Lower leg skin (tissue), 4 donors: Measurements from ENCODE around the gene OR6Y1. TPM values are rescaled to one million over a fixed set of nuclear protein-coding genes. Genes with fewer than 3 reads are reported as not detected.

Experiments
- DNase-seq, 2 donors: peaks; one replicate each; pipeline ENCODE4 v3.0.0-alpha.2; 2019; ENCODE audit warnings: low spot score in 2 of 2
- H3K4me3 ChIP-seq: fragments of 200-600 bp; sonication (generic); 2 replicates; pipeline ENCODE4 v1.5.1; 2017; ENCODE audit warnings: mild to moderate bottlenecking, low read depth; ENCODE audit not compliant: poor library complexity, severe bottlenecking
- POLR2A ChIP-seq, 2 donors: fragments of 450-650 bp; IDR thresholded peaks; one replicate each; pipeline ENCODE4 v1.6.1; 2016 to 2017; ENCODE audit warnings: antibody characterized with exemption in 2 of 2, mild to moderate bottlenecking in 1 of 2, moderate library complexity in 1 of 2
- WGBS, 2 donors: methylation state at CpG; one replicate each; pipeline ENCODE4 v1.1.5; 2018; 5-methylcytosine and 5-hydroxymethylcytosine counted together
- intact Hi-C: fragments of 100-400 bp; cut with DNase I; formaldehyde crosslinking; loops from one replicate; pipeline ENCODE4 v1.15.0; 2023; ENCODE audit warnings: low total_unique reads
- total RNA-seq, 4 donors: library from RNA; depleted of rRNA; stranded (reverse); fragments of >200 nt; gene quantifications; one replicate each; pipeline ENCODE4 v1.1.0, GENCODE V29; 2016
- TF ChIP-seq, protein P1 (sequence below), 3 donors: fragments of 450-650 bp; IDR thresholded peaks; one replicate each; pipeline ENCODE4 v1.5.1; 2016; ENCODE audit warnings: antibody characterized with exemption in 3 of 3, mild to moderate bottlenecking in 3 of 3, moderate library complexity in 2 of 3

The OR6Y1 gene
- total RNA-seq, 4 donors from 2014 or later = not detected

DNA sequence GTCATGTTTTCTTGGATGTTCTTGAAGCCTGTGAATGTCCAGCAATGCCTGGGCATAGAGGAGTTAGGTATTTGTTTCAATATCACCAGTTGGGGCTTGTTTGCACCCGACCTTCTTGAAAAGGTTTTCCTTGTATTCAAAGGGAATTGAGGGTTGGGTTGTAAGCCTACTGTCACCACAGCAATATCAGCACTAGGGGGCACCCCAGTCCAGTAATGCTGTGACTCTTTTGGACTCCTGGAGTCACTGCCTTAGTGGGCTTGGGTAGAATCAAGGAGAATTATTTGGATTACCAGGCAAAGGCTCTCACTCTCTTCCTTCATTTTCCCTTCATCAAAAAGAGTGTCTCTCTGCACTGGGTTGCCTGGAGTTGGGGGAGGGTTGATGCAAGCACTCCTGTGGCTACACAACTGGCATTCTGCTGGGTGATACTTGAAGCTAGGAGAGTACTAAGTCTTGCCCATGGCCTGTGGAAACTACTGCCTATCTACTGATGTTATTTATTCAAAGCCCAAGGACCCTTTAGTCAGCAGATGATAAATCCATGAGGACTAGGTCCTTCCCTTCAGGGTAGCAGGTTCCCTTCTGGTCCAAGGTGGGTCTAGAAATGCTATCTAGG is 47.7 kb downstream of the OR6Y1 start:
- 31 to 45% methylated on average over 1 of the region's 1 CpG for WGBS, 2 donors
- DNase-seq = no peak
- intact Hi-C loops = loop anchor here (2.0 kb wide), 1 partner anchor 46 kb away; no protein-coding TSS in a partner anchor
- no peak overlapping the region for H3K4me3 ChIP-seq
- no peak for TF ChIP-seq POLR2A (IDR thresholded peaks at IDR 0.05)
- TF ChIP-seq, protein P1, sequence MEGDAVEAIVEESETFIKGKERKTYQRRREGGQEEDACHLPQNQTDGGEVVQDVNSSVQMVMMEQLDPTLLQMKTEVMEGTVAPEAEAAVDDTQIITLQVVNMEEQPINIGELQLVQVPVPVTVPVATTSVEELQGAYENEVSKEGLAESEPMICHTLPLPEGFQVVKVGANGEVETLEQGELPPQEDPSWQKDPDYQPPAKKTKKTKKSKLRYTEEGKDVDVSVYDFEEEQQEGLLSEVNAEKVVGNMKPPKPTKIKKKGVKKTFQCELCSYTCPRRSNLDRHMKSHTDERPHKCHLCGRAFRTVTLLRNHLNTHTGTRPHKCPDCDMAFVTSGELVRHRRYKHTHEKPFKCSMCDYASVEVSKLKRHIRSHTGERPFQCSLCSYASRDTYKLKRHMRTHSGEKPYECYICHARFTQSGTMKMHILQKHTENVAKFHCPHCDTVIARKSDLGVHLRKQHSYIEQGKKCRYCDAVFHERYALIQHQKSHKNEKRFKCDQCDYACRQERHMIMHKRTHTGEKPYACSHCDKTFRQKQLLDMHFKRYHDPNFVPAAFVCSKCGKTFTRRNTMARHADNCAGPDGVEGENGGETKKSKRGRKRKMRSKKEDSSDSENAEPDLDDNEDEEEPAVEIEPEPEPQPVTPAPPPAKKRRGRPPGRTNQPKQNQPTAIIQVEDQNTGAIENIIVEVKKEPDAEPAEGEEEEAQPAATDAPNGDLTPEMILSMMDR (IDR thresholded peaks at IDR 0.05) = no peak

DNA sequence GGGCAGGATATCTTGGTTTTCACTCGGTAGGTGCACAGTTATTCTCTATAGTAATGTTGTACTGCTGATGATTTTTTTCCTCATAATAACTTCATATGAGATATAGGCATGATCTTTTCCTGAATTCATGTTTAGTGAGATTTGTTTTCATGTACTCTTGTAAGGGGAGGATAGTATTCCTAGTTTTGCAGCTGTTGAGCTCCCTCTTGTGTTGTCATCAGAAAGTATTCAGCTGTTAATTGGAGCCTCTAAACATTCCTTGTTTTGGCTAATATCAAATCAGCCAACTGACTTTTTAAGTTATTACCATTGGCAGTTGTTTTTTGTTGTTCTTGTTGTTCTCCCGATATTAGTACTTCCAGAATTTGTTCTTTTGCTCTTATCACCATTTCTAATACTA is 57.8 kb downstream of the OR6Y1 start:
- WGBS, 2 donors = 26 to 34% methylated on average over 2 of the region's 2 CpGs
- H3K4me3 ChIP-seq = no peak overlapping the region
- DNase-seq = no peak
- TF ChIP-seq, protein P1 (IDR thresholded peaks at IDR 0.05) = no peak
- no peak for TF ChIP-seq POLR2A (IDR thresholded peaks at IDR 0.05)
- intact Hi-C loops = no loop called here

DNA sequence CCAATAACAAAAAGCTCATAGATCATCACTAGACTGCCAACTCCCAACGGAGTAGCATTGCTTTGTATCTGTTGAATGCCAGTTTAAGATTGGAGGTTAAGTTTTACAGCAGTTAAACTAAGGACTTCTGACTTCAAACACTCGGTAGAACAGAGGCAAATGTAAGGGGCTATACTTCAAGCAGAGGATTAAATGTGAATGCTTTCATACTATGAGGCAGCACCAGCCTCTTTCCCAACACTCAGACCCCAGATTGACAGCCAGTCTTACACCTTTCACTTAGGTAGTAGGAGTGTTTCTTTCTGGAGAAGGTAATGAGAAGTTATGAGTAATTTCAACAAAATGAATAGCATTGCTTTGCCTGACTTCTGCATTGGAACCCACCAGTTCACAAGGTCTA is 59.4 kb downstream of the OR6Y1 start:
- no peak for DNase-seq
- intact Hi-C loops = no loop called here

More for the DNA sequence above, 59.4 kb downstream of the OR6Y1 start:
- no peak overlapping the region for H3K4me3 ChIP-seq
- TF ChIP-seq, protein P1 (IDR thresholded peaks at IDR 0.05) = no peak
- TF ChIP-seq POLR2A (IDR thresholded peaks at IDR 0.05) = no peak
- WGBS, 2 donors = 37 to 52% methylated on average over 2 of the region's 2 CpGs

Other genes starting within 250 kb of the OR6Y1 start
- gene CD1B, start 222.9 kb downstream of the OR6Y1 start, total RNA-seq = 1 to 10 TPM in 1 of 4 donors, under 1 TPM in 1, not detected in 2; 0.38 to 1.2 TPM
- gene CD1E, start 200.5 kb downstream of the OR6Y1 start, total RNA-seq = 1 to 10 TPM; 5.3 to 6.7 (median 6.2) TPM
- not detected for gene OR10T2, start 154.9 kb downstream of the OR6Y1 start, total RNA-seq
- not detected for gene OR10K2, start 128.2 kb downstream of the OR6Y1 start, total RNA-seq
- not detected for gene OR10K1, start 92.6 kb downstream of the OR6Y1 start, total RNA-seq
- not detected for gene OR10R2, start 82.2 kb downstream of the OR6Y1 start, total RNA-seq
- not detected for gene OR6P1, start 16.2 kb upstream of the OR6Y1 start, total RNA-seq
- gene OR10X1, start 25.5 kb upstream of the OR6Y1 start, total RNA-seq = not detected
- not detected for gene OR10Z1, start 50.9 kb upstream of the OR6Y1 start, total RNA-seq
- gene SPTA1, start 132.3 kb upstream of the OR6Y1 start, total RNA-seq = under 1 TPM in 1 of 4 donors, not detected in 3; 0.02 TPM
- gene OR6K2, start 146.2 kb upstream of the OR6Y1 start, total RNA-seq = not detected
- gene OR6K3, start 166.3 kb upstream of the OR6Y1 start, total RNA-seq = not detected
- gene OR6K6, start 200.3 kb upstream of the OR6Y1 start, total RNA-seq = not detected
- gene OR6N1, start 217.8 kb upstream of the OR6Y1 start, total RNA-seq = not detected
- not detected for gene OR6N2, start 226.8 kb upstream of the OR6Y1 start, total RNA-seq